NCI-H146 (cell line): Measurements from ENCODE around the gene PCDH7.
A peak's percentile ranks its signal among the peaks of the same experiment; 100 is the strongest.

ENCODE experiments used
- DNase-seq: peaks from one replicate; lab custom pipeline; 2025; lab: John Stamatoyannopoulos, UW

The PCDH7 gene, protein sequence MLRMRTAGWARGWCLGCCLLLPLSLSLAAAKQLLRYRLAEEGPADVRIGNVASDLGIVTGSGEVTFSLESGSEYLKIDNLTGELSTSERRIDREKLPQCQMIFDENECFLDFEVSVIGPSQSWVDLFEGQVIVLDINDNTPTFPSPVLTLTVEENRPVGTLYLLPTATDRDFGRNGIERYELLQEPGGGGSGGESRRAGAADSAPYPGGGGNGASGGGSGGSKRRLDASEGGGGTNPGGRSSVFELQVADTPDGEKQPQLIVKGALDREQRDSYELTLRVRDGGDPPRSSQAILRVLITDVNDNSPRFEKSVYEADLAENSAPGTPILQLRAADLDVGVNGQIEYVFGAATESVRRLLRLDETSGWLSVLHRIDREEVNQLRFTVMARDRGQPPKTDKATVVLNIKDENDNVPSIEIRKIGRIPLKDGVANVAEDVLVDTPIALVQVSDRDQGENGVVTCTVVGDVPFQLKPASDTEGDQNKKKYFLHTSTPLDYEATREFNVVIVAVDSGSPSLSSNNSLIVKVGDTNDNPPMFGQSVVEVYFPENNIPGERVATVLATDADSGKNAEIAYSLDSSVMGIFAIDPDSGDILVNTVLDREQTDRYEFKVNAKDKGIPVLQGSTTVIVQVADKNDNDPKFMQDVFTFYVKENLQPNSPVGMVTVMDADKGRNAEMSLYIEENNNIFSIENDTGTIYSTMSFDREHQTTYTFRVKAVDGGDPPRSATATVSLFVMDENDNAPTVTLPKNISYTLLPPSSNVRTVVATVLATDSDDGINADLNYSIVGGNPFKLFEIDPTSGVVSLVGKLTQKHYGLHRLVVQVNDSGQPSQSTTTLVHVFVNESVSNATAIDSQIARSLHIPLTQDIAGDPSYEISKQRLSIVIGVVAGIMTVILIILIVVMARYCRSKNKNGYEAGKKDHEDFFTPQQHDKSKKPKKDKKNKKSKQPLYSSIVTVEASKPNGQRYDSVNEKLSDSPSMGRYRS (N-terminal part only)

DNA sequence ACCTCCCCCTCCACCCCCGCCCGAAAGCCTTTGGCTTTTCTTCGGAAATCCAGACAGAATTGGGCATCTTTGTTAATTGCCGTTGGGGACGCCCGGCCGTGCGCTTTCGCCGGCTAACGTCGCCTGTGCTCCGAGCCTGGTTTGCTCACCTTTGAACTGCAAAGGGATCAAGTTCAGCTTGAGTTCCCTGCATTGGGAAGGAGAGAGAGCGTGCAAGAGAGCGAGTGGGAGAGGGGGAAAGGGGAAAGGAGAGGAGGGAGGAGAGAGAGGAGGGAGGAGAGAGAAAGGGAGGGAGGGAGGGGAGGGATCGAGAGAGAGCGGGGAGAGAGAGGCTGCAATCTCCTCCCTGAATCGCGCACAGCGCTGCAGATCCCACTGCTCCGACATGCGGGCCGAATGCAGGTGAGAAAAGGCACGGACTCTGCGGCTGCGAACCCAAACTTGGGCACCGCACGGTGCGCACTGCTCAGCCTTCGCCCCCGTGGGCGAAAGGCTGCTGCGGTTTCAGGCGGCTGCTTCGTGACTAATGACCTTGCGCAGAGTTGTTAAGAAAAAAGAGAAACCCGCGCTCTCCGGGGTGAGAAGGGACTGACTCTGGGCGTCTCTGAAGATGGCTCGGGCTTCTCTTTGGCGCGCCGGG is at the start of gene PCDH7:
TSS of gene PCDH7 (plus strand) at position 349 of the 640 bp plus-strand sequence. CDS start 1,054 bp downstream, outside the sequence.
- peak; percentile 86 for DNase-seq

DNA sequence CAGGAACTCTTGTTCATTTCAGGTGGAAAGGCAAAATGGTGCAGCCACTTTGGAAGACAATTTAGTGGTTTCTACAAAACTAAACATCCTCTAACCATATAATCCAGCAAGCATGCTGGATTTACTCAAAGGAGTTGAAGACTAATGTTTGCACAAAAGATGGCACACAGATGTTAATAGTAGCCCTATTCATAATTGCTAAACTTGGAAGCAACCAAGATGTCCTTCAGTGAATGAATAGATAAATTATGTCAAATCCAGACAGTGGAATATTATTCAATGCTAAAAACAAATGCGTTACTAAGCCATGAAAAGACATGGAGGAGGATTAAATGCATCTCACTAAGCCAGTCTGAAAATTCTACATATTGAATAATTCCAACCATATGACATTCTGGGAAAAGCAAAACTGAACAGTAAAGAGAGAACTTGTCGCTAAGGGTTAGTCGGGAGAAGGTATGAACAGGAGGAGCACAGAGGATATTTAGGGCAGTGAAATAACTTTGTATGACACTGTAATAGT is 48.2 kb upstream of the PCDH7 start:
- no peak for DNase-seq

DNA sequence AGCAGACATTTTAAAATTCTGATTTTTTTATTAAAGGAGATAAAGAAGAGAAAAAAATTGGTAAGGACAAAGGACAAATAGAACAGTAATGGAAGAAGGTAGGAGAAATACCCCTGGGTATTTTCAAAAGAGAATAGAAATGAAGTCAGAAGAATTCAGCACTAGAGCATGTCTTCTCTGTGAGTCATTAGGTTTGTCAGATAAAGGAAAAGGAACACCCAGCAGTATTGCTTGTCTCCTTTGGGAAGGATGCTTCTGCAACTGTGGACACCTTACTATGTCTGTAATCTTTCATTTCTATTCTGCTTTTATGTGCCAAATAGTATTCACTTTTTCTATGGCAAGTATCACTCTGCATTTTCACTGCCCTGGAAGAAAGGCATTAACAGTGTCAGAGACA is 24.0 kb upstream of the PCDH7 start:
- DNase-seq = no peak

DNA sequence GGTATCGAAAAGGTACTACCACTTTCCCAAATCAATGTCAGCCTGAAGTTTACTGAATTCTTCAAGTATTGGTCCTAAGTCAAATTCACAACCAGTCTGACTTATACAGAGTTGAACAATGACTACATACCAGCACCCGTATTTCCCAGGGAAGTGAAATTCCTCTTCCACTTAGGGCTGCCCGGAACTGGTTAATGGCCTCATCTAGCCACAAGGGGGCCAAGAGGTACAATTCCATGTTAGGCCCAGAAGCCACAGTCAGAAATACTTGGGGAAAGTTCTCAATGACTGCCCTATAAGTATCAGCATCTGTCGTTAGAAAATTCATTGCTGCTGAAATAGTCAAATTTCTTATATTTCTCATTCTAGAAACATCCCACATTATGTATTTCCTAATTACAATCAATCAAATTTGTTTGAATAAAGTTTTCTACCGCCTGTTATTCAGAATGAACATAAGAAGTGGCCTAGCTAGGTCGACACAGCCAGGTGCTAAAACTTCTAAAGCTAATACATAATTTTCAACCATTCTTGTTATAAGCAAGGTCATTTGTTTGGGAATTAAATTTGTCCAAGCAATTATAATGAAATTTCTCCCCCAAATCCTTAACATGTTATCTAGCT is 5.6 kb upstream of the PCDH7 start:
- DNase-seq = peak; percentile 55

DNA sequence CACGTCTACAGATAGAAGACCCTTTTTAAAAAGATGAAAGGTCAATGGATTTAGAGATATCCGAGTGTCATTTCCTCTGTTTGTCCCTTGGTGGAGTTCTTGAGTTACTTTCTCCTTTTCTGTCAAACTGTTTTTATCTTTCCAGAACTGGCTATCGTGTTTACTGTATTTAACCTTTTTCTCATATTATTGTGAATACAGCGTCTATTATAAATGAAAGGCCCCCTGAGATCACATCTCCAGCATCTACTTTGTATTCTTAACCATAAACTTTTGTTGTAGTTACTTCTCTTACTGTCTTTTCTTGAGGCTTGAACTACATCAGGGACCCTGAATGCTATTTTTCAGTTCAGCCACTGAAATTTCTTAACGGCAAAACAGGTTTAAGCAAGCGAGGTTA is 4.0 kb upstream of the PCDH7 start:
- DNase-seq = peak; percentile 56

DNA sequence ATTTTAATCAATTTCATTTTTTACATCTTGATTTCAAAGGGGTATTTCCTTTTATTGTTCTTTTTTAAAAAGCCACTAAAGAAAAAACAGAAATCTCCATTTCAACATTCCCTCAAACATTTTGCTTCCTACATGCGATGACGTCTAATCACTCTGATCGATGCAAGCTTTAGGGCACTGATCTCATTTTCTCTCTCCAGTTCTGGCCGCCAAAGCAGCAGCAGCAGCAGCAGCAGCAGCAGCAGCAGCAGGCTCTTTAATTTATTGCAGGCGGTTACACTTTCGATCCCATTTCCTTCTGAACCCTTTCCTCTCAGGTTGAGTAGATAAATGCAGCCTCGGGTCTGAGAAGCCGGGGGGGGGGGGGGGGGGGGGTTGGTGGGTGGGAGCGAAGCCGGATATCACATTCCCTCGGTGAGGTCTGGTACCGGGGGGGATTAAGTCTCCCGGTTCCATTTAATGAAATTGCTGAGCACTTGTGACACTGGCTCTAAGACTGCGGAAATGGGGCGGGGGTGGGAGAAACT is 3.4 kb upstream of the PCDH7 start:
- DNase-seq = peak; percentile 84

DNA sequence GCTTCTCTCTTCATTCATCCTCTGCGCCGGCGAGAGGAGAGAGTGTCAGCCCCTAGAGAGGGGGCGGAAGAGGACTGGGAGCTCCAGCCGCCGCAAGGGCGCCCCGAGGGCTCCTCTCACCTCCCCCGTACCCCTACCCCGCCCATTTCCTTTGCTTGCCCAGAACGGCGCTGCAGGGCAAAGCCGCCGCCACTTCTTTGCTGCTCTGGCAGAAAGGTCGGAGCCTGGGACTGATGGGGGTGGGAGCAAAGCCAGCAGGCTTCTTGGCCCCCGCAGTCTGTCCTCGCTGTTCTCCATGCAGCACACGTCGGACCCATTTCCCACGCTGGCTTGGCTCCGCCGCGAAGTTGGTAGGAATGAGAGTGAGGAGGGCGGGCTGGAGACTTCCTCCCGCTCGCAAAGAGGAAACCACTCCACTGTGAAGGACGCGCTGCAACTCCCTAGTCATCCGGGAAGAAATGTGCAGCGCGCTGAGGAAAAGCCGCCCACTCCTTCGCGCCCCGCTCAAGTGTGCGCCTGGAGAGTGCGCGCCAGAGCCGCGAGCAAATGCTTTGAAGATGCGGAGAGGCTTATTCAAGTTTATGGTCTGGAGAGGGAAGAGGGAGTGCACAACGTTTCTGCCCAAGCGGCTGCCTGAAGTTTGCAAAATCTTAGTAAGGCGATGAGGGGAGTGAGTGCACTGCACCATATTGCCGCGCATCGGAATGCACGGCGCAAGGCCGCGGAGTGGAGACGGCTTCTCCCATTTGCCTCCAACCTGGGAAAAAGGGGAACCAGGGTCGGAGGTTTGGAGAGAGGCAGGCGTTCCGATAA is 2.8 kb upstream of the PCDH7 start:
- peak; percentile 84 for DNase-seq

DNA sequence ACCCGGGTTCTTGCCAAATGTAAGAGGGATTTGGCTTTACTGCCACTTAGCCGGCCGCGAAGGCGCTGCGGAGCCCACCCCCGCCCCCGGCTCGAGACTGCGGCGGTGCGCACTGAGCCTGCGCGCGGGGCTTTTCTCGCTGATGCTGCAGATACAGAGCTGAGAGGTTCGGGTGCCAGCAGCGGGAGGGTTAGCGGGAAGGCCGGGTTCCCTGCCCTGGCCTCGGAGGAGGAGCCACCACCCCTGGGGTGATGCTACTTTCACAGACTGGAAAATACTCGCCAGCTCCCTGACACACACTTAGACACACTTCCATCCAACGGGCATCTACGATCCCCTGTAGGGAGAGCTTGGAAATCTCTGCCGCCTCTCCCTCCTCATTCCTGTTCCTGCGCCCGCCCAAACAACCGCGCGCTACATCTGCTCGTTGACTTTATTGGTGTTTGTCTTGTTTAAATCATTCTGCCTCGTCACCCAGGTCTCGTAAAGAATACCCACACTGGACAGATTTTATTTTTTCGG is 2.1 kb upstream of the PCDH7 start:
- peak; percentile 80 for DNase-seq

DNA sequence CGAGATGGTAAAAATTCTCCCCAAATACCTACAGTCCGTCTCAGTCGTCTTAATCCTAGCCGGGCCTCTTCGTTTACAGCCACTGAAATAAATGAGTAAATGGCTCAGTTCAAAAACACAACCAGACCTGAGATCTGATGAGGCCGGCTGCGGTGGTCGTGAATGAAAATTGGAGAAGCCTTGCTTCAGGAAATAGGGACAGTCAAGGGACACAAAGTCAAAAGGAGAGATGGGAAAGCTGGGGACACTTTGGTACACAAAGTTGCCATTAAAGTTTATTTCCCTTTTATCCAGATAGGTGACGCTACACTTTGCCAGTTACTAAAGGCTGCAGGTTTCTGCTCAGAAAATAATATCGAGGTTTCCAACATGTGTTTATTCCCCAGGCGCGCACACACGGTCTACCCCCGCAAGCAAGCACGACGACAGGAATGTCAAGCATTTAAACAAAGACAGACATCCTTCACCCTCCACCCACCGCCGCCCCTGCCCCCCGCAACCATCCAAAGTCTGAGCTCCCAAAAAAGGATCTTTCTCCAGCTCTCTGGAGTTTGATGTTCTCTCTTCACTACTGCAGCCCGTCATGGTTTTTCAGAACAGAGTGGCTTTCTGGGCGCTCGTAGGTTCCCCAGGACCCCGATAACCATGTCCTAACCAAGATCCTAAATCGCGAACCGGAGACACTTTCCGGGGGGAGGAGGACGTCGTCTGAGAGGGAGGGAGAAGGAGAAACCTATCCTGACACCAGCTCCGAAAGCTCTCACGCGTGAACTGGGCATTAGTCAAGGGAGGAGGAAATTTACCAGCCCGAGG is 1.3 kb upstream of the PCDH7 start:
- DNase-seq = peak; percentile 57

DNA sequence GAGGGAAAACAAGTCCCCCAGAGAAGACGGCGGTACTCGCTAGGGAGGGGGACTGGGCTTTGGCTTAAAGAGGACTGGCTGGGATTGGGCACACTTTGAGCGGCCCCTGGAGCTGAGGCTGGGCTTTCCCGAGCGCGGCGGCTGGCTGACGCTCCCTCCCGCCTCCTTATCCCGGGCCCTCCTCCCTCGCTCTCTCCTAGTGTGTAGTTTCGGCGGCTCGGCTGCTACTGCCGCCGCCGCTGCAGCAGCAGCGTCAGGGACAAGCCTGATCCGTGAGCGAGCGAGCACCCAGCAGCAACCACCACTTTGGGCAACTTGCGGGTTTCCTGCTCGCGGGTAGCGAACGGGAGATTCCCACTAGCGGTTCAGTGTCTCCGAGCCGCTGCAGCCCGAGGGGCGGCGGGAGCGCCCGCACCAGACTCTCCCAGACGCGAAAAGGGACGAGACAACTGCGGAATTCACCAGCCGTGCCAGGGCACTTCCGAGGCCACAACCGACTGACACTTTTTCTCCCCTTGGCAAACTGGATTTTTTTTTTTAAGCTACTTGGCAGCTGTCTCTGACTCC is 632 bp upstream of the PCDH7 start:
- DNase-seq = peak; percentile 80

DNA sequence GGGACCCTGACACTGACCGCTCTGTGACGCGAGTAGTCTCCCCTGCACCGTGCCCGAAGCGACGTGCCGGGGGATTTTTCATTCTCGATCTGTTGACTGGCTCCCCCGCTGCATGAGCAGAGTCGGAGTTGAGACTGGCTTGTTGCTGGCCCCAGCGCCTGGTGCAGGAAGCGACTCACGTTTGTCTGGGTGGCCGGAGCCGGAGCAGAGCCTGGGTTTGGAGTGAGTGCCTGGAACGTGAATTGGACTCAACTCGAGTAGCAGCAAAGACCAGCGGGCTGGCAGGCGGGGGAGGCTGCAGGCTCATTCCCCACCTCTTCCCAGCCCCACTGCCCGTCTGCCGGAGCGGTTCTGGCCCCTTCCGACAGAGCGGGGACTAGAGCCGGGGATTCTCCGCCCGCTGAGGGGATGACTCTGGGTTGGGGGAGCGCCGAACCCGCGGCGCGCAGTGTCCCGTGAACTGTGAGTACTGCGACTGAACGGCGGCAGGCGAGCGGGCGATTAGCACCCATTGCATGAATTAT is 554 bp downstream of the PCDH7 start:
- peak; percentile 78 for DNase-seq

DNA sequence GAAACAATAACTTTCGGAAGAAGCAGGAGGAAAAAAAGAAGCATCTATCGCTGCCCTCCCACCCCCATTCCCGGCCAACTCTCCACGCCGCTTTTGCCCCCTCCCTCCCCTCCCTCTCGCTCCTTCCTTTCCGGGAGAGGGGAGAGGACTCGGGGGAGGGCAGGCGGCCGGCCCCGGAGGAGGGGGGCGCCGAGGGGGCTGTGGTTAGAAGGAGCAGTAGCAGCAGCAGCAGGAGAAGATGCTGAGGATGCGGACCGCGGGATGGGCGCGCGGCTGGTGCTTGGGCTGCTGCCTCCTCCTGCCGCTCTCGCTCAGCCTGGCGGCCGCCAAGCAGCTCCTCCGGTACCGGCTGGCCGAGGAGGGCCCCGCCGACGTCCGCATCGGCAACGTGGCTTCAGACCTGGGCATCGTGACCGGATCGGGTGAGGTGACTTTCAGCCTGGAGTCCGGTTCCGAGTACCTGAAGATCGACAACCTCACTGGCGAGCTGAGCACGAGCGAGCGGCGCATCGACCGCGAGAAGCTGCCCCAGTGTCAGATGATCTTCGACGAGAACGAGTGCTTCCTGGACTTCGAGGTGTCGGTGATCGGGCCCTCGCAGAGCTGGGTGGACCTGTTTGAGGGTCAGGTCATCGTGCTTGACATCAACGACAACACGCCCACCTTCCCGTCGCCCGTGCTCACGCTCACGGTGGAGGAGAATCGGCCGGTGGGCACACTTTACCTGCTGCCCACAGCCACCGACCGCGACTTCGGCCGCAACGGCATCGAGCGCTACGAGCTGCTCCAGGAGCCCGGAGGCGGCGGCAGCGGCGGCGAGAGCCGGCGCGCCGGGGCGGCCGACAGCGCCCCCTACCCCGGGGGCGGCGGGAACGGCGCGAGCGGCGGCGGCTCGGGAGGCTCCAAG is 1.3 kb downstream of the PCDH7 start:
- DNase-seq = peak; percentile 76

DNA sequence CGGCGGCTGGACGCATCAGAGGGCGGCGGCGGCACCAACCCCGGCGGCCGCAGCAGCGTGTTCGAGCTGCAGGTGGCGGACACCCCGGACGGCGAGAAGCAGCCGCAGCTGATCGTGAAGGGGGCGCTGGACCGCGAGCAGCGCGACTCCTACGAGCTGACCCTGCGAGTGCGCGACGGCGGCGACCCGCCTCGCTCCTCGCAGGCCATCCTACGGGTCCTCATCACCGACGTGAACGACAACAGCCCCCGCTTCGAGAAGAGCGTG is 1.9 kb downstream of the PCDH7 start:
- no peak for DNase-seq

DNA sequence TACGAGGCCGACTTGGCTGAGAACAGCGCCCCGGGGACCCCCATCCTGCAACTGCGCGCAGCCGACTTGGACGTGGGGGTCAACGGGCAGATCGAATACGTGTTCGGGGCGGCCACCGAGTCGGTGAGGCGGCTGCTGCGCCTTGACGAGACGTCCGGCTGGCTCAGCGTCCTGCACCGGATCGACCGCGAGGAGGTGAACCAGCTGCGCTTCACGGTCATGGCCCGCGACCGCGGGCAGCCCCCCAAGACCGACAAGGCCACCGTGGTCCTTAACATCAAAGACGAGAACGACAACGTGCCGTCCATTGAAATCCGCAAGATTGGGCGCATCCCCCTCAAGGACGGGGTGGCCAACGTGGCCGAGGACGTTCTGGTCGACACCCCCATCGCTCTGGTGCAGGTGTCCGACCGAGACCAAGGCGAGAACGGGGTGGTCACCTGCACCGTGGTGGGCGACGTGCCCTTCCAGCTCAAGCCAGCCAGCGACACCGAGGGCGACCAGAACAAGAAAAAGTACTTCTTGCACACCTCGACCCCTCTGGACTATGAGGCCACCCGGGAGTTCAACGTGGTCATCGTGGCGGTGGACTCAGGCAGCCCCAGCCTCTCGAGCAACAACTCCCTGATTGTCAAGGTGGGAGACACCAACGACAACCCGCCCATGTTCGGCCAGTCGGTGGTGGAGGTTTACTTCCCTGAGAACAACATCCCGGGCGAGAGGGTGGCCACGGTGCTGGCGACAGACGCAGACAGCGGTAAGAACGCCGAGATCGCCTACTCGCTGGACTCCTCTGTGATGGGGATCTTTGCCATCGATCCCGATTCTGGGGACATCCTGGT is 2.4 kb downstream of the PCDH7 start:
- peak; percentile 53 for DNase-seq

DNA sequence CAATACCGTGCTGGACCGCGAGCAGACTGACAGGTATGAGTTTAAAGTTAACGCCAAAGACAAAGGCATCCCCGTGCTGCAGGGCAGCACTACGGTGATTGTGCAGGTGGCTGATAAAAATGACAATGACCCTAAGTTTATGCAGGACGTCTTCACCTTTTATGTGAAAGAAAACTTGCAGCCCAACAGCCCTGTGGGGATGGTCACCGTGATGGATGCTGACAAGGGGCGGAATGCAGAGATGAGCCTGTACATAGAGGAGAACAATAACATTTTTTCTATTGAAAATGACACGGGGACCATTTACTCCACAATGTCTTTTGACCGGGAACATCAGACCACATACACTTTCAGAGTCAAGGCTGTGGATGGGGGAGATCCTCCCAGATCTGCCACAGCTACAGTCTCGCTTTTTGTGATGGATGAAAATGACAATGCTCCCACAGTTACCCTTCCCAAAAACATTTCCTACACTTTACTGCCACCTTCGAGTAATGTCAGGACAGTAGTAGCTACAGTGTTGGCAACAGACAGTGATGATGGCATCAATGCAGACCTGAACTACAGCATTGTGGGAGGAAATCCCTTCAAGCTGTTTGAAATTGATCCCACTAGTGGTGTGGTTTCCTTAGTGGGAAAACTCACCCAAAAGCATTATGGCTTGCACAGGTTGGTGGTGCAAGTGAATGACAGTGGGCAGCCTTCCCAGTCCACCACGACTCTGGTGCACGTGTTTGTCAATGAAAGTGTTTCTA is 3.2 kb downstream of the PCDH7 start:
- DNase-seq = no peak

DNA sequence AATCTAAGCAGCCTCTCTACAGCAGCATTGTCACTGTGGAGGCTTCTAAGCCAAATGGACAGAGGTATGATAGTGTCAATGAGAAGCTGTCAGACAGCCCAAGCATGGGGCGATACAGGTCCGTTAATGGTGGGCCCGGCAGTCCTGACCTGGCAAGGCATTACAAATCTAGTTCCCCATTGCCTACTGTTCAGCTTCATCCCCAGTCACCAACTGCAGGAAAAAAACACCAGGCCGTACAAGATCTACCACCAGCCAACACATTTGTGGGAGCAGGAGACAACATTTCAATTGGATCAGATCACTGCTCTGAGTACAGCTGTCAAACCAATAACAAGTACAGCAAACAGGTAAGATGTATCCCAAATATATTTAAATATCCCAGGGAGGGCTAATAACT is 4.1 kb downstream of the PCDH7 start:
- peak; percentile 33 for DNase-seq
